CD4-positive, CD25-positive, alpha-beta regulatory T cell (primary cell): ENCODE measurements around the gene BIRC7. TPM values are rescaled to one million over a fixed set of nuclear protein-coding genes. Genes with fewer than 3 reads are reported as not detected.

Experiments
- ATAC-seq, 2 donors: fragments of 150-1000 bp; cut with Tn5 transposase; one replicate each; pipeline ENCODE4 v1.10.0; 2021; ENCODE audit warnings: low read depth in 2 of 2, moderate number of reproducible peaks in 2 of 2, moderate library complexity in 1 of 2
- DNase-seq, 3 donors: peaks; one replicate each; pipeline versions ENCODE4 v3.0.0 to v3.0.0-alpha.2; 2012 to 2022; ENCODE audit warnings: mixed read lengths in 1 of 3
- H3K27ac ChIP-seq: one replicate; pipeline ENCODE4 v1.7.0; 2013; ENCODE audit warnings: mild to moderate bottlenecking, low read length; ENCODE audit not compliant: insufficient read depth, poor library complexity, severe bottlenecking
- H3K27me3 ChIP-seq: one replicate; pipeline ENCODE4 v1.7.0; 2013; ENCODE audit warnings: low read length; ENCODE audit not compliant: control insufficient read depth, insufficient read depth
- H3K36me3 ChIP-seq: one replicate; pipeline ENCODE4 v1.7.0; 2013; ENCODE audit warnings: mild to moderate bottlenecking, low read length, moderate library complexity; ENCODE audit not compliant: control insufficient read depth, insufficient read depth
- H3K4me1 ChIP-seq: 2 replicates; pipeline ENCODE4 v1.7.0; 2013; ENCODE audit warnings: mild to moderate bottlenecking, low read length; ENCODE audit not compliant: insufficient read depth, control insufficient read depth, poor library complexity, severe bottlenecking
- H3K4me3 ChIP-seq: one replicate; pipeline ENCODE4 v1.7.0; 2013; ENCODE audit warnings: low read depth, mild to moderate bottlenecking, low read length, moderate library complexity
- H3K9me3 ChIP-seq, 2 experiments: 1 replicate in 1 of 2; 2 replicates in 1 of 2; pipeline ENCODE4 v1.7.0; 2013; ENCODE audit warnings: low read length in 2 of 2, mild to moderate bottlenecking in 1 of 2, moderate library complexity in 1 of 2; ENCODE audit not compliant: control insufficient read depth in 2 of 2
- H3K27ac Mint-ChIP-seq, 3 donors: one replicate each; pipeline ENCODE4 v1.8.0; 2020 to 2022; ENCODE audit warnings: mild to moderate bottlenecking in 3 of 3, mixed read lengths in 3 of 3, moderate library complexity in 2 of 3
- H3K27me3 Mint-ChIP-seq: one replicate; pipeline ENCODE4 v1.8.0; 2022; ENCODE audit warnings: mild to moderate bottlenecking, mixed read lengths
- H3K36me3 Mint-ChIP-seq: one replicate; pipeline ENCODE4 v1.8.0; 2020; ENCODE audit warnings: mixed read lengths
- H3K4me1 Mint-ChIP-seq, 4 donors: one replicate each; pipeline ENCODE4 v1.8.0; 2020 to 2022; ENCODE audit warnings: mixed read lengths in 4 of 4, mild to moderate bottlenecking in 1 of 4
- H3K4me3 Mint-ChIP-seq, 4 donors: one replicate each; pipeline ENCODE4 v1.8.0; 2020 to 2022; ENCODE audit warnings: mild to moderate bottlenecking in 4 of 4, mixed read lengths in 4 of 4, moderate library complexity in 3 of 4
- H3K9me3 Mint-ChIP-seq, 7 donors: one replicate each; pipeline ENCODE4 v1.8.0; 2020 to 2022; ENCODE audit warnings: mixed read lengths in 7 of 7, mild to moderate bottlenecking in 3 of 7, moderate library complexity in 2 of 7
- polyA plus RNA-seq, 4 donors: library from polyadenylated mRNA; unstranded; fragments of 300-500 nt; fragmentation: Illumina TruSeq; gene quantifications; one replicate each; pipeline ENCODE4 v1.2.3, GENCODE V29; 2021
- total RNA-seq: library from RNA; stranded (reverse); gene quantifications from one replicate; pipeline ENCODE4 v1.2.3, GENCODE V29; 2022

The BIRC7 gene
- total and polyA plus RNA-seq, 5 donors from 2014 or later = not detected

- Histone ChIP-seq H3K9me3 (no peaks in the 10 kb centered on the region), H3K27me3 (no peaks in the 10 kb centered on the region), H3K27ac (no peak overlapping the region), H3K4me1 (peaks cover 8% of the 10 kb centered on the region), H3K36me3 (no peaks in the 10 kb centered on the region), H3K4me3 (no peak overlapping the region)
- DNase-seq (no peak), ATAC-seq (no peak)
- H3K4me1 Mint-ChIP-seq = peaks cover 0 to 8% (median 0%) of the 10 kb centered on the region in 4 donors
- H3K9me3 Mint-ChIP-seq = no peaks in the 10 kb centered on the region
- no peak overlapping the region for H3K27ac Mint-ChIP-seq
- no peak overlapping the region for H3K4me3 Mint-ChIP-seq
- no peaks in the 10 kb centered on the region for H3K27me3 Mint-ChIP-seq
- H3K36me3 Mint-ChIP-seq = no peaks in the 10 kb centered on the region
Measured at GRCh38 chr20:63238031-63238430, 2.3 kb downstream of the BIRC7 start.

DNA sequence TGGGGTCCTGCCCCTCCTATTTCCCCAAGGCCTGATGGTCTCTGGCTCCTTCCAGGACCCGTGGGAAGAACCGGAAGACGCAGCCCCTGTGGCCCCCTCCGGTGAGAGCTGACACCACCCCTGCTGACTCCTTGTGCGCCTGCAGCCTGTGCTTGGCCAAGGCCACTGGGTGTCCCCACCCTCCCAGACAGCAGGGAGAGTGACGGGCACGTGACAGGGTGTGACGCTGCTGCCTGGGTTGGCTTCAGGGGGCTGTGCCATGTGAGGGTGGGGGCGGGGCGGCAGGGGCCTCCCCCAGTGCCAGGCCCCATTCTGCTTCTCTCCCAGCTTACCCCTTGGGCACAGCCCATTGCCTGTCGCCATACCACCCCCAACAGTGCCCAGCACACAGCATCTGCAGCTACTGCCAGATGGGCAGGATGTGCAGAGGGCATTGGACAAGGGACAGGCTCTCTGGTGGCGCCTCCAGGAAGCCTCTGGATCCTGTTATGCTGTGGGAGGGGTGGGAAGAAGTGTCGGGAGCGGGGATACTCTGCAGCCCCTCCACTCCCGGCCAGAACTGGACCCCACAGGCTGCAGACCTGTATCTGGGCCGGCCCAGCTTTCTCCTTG, 2.9 kb downstream of the BIRC7 start:
- no peak overlapping the region for H3K27ac ChIP-seq
- Mint-ChIP-seq H3K27me3 (no peaks in the 10 kb centered on the region), H3K27ac (no peak overlapping the region), H3K36me3 (no peaks in the 10 kb centered on the region), H3K4me1 (peaks cover 0 to 8% (median 0%) of the 10 kb centered on the region in 4 donors), H3K4me3 (no peak overlapping the region), H3K9me3 (no peaks in the 10 kb centered on the region)
- peaks cover 8% of the 10 kb centered on the region for H3K4me1 ChIP-seq
- no peaks in the 10 kb centered on the region for H3K9me3 ChIP-seq
- no peak overlapping the region for H3K4me3 ChIP-seq
- no peaks in the 10 kb centered on the region for H3K36me3 ChIP-seq
- ATAC-seq (no peak), DNase-seq (no peak)
- H3K27me3 ChIP-seq = no peaks in the 10 kb centered on the region

DNA sequence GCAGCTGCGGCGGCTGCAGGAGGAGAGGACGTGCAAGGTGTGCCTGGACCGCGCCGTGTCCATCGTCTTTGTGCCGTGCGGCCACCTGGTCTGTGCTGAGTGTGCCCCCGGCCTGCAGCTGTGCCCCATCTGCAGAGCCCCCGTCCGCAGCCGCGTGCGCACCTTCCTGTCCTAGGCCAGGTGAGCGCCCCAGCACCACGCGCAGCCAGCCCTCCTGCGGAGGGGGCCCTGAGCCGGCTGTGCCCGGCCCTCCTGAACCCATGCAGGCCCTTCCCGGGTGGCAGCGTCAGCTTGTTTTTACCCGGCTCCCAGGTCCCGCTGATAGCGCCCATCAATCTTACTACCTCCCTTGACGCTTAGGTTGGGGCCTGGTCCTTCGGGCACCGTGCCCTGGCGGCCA, 3.7 kb downstream of the BIRC7 start:
- no peaks in the 10 kb centered on the region for H3K9me3 Mint-ChIP-seq
- peaks cover 0 to 8% (median 0%) of the 10 kb centered on the region in 4 donors for H3K4me1 Mint-ChIP-seq
- H3K4me3 Mint-ChIP-seq = no peak overlapping the region
- no peak overlapping the region for H3K27ac Mint-ChIP-seq
- Histone ChIP-seq H3K36me3 (no peaks in the 10 kb centered on the region), H3K4me1 (peaks cover 7% of the 10 kb centered on the region), H3K27ac (no peak overlapping the region), H3K9me3 (no peaks in the 10 kb centered on the region), H3K27me3 (no peaks in the 10 kb centered on the region), H3K4me3 (no peak overlapping the region)
- ATAC-seq = no peak
- no peaks in the 10 kb centered on the region for H3K27me3 Mint-ChIP-seq
- DNase-seq = no peak
- H3K36me3 Mint-ChIP-seq = no peaks in the 10 kb centered on the region

GRCh38 chr20:63240004-63240403, 4.3 kb downstream of the BIRC7 start:
- no peak overlapping the region for H3K27ac Mint-ChIP-seq
- Histone ChIP-seq H3K27ac (no peak overlapping the region), H3K4me3 (no peak overlapping the region), H3K36me3 (no peaks in the 10 kb centered on the region), H3K27me3 (no peaks in the 10 kb centered on the region), H3K9me3 (no peaks in the 10 kb centered on the region), H3K4me1 (peaks cover under 1% of the 10 kb centered on the region)
- peaks cover 0 to 4% (median 0%) of the 10 kb centered on the region in 4 donors for H3K4me1 Mint-ChIP-seq
- ATAC-seq (no peak), DNase-seq (no peak)
- H3K27me3 Mint-ChIP-seq = no peaks in the 10 kb centered on the region
- no peak overlapping the region for H3K4me3 Mint-ChIP-seq
- no peaks in the 10 kb centered on the region for H3K9me3 Mint-ChIP-seq
- no peaks in the 10 kb centered on the region for H3K36me3 Mint-ChIP-seq

- no peaks in the 10 kb centered on the region for H3K9me3 Mint-ChIP-seq
- Histone ChIP-seq H3K27me3 (no peaks in the 10 kb centered on the region), H3K36me3 (no peaks in the 10 kb centered on the region), H3K27ac (no peak overlapping the region), H3K4me1 (no peaks in the 10 kb centered on the region), H3K9me3 (no peaks in the 10 kb centered on the region), H3K4me3 (no peak overlapping the region)
- H3K27me3 Mint-ChIP-seq = peaks cover 9% of the 10 kb centered on the region
- H3K4me1 Mint-ChIP-seq = no peaks in the 10 kb centered on the region
- no peaks in the 10 kb centered on the region for H3K36me3 Mint-ChIP-seq
- H3K4me3 Mint-ChIP-seq = no peak overlapping the region
- no peak overlapping the region for H3K27ac Mint-ChIP-seq
- DNase-seq (no peak), ATAC-seq (no peak)
Measured at GRCh38 chr20:63241272-63241671, 5.6 kb downstream of the BIRC7 start.

DNA sequence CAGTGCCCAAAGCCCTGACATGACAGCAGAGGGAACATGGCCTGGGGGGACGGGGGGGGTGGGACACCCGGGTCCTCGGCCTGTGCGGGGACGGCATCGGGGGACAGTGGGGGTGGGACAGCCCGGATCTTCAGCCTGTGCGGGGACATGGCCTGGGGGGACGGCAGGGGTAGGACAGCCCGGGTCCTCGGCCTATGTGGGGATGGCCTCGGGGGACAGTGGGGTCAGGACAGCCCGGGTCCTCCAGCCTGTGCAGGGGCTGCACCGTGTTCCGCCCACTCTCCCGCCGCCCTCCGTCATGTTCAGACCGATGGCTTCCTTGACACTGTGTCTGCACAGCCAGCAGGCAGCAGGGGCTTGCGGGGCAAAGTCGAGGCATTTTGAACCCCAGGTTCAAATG, 7.0 kb downstream of the BIRC7 start:
- Histone ChIP-seq H3K27me3 (no peaks in the 10 kb centered on the region), H3K4me3 (no peak overlapping the region), H3K36me3 (no peaks in the 10 kb centered on the region), H3K27ac (no peak overlapping the region), H3K9me3 (no peaks in the 10 kb centered on the region), H3K4me1 (no peaks in the 10 kb centered on the region)
- no peaks in the 10 kb centered on the region for H3K4me1 Mint-ChIP-seq
- H3K9me3 Mint-ChIP-seq = no peaks in the 10 kb centered on the region
- H3K36me3 Mint-ChIP-seq = no peaks in the 10 kb centered on the region
- no peak for DNase-seq
- H3K27ac Mint-ChIP-seq = no peak overlapping the region
- H3K4me3 Mint-ChIP-seq = no peak overlapping the region
- peaks cover 9% of the 10 kb centered on the region for H3K27me3 Mint-ChIP-seq
- ATAC-seq = no peak

DNA sequence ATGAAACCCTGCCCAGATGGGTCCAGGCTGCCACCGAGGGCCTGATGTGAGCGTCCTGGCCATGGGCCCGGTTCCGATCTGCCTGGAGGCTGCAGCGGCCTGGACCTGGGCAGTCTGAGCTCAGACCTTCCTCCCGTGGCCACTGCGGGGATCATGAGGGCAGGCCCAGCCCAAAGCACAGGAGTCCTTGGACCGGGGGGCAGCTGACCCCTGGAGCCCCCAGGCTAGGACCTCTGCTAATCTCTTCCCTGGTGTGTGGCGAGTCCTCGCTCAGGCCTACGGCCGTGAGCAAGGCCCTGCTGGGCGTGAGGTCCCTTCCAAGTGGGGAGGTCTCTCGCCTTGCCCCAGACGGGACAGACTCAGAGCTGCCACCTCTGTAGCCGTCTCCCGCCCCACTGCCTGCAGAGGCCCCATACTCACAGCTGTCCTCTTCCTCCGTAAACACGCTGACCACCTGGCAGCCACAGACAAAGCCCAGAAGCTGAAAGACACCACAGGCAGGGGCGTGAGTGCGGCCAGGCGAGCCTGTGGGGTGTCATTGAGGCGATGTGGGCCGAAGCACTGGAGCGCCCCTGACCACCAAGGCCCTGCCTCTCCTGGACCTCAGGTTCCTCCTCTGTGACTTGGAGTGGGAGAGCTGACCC, 8.0 kb downstream of the BIRC7 start:
- no peaks in the 10 kb centered on the region for H3K9me3 ChIP-seq
- no peaks in the 10 kb centered on the region for H3K27me3 ChIP-seq
- no peak overlapping the region for H3K4me3 ChIP-seq
- H3K27ac ChIP-seq = no peak overlapping the region
- H3K36me3 ChIP-seq = no peaks in the 10 kb centered on the region
- Mint-ChIP-seq H3K4me1 (no peaks in the 10 kb centered on the region), H3K36me3 (no peaks in the 10 kb centered on the region), H3K27me3 (peaks cover 12% of the 10 kb centered on the region), H3K27ac (no peak overlapping the region), H3K9me3 (no peaks in the 10 kb centered on the region), H3K4me3 (no peak overlapping the region)
- H3K4me1 ChIP-seq = no peaks in the 10 kb centered on the region
- no peak for DNase-seq
- ATAC-seq = no peak

- no peaks in the 10 kb centered on the region for H3K9me3 ChIP-seq
- no peaks in the 10 kb centered on the region for H3K4me1 Mint-ChIP-seq
- no peak overlapping the region for H3K27ac Mint-ChIP-seq
- no peaks in the 10 kb centered on the region for H3K36me3 Mint-ChIP-seq
- no peaks in the 10 kb centered on the region for H3K4me1 ChIP-seq
- H3K27ac ChIP-seq = no peak overlapping the region
- H3K4me3 ChIP-seq = no peak overlapping the region
- no peaks in the 10 kb centered on the region for H3K36me3 ChIP-seq
- no peak for DNase-seq
- H3K9me3 Mint-ChIP-seq = no peaks in the 10 kb centered on the region
- no peaks in the 10 kb centered on the region for H3K27me3 ChIP-seq
- peaks cover 12% of the 10 kb centered on the region for H3K27me3 Mint-ChIP-seq
- ATAC-seq = no peak
- no peak overlapping the region for H3K4me3 Mint-ChIP-seq
Measured at GRCh38 chr20:63244468-63244867, 8.8 kb downstream of the BIRC7 start.
